Activated T-cell treated with anti-CD3 and anti-CD28 coated beads for 48 hours (primary cell): ENCODE data around the gene CD151.

Source experiments
- DNase-seq: peaks from one replicate; pipeline ENCODE4 v3.0.0-alpha.2; 2020; ENCODE audit warnings: low read depth

CD151 gene

GRCh38 chr11:843086-843734 is 10.5 kb downstream of the CD151 start:
- DNase-seq = no peak

GRCh38 chr11:843818-844692 is 11.3 kb downstream of the CD151 start:
- no peak for DNase-seq

GRCh38 chr11:844693-845644 is 12.2 kb downstream of the CD151 start:
- DNase-seq = no peak

- DNase-seq = no peak
Measured at GRCh38 chr11:845872-846495, 13.2 kb downstream of the CD151 start.

- no peak for DNase-seq
Measured at GRCh38 chr11:846496-847098, 13.8 kb downstream of the CD151 start.

GRCh38 chr11:847876-848275 is 15.1 kb downstream of the CD151 start:
- DNase-seq = no peak

GRCh38 chr11:848380-848931 is 15.7 kb downstream of the CD151 start:
- DNase-seq = peak; percentile 63

GRCh38 chr11:849104-849824 is 16.5 kb downstream of the CD151 start:
- DNase-seq = no peak

- no peak for DNase-seq
Measured at GRCh38 chr11:849951-850774, 17.4 kb downstream of the CD151 start.

GRCh38 chr11:850775-851763 is 18.3 kb downstream of the CD151 start:
- DNase-seq = no peak

- DNase-seq = no peak
Measured at GRCh38 chr11:852762-853161, 20.0 kb downstream of the CD151 start.

- DNase-seq = no peak
Measured at GRCh38 chr11:853682-854448, 21.1 kb downstream of the CD151 start.

- no peak for DNase-seq
Measured at GRCh38 chr11:854601-855329, 22.0 kb downstream of the CD151 start.

- no peak for DNase-seq
Measured at GRCh38 chr11:855330-855674, 22.6 kb downstream of the CD151 start.

- no peak for DNase-seq
Measured at GRCh38 chr11:855796-856195, 23.0 kb downstream of the CD151 start.

GRCh38 chr11:856397-856796 is 23.6 kb downstream of the CD151 start:
- no peak for DNase-seq
